Upper lobe of left lung (tissue), 4 donors: ENCODE results near the gene HS3ST5.

Source experiments
- CTCF ChIP-seq, 6 experiments: fragments of 450-650 bp in 4 of 6; fragments of 200-600 bp in 2 of 6; sonication (generic) in 2 of 6; IDR thresholded peaks; one replicate each; pipeline ENCODE4 v1.5.1; 2016 to 2019; ENCODE audit warnings: antibody characterized with exemption in 6 of 6
- EP300 ChIP-seq, 4 donors: sonication (generic); formaldehyde crosslinking; IDR thresholded peaks; one replicate each; pipeline ENCODE4 v1.5.1; 2017; ENCODE audit warnings: antibody characterized with exemption in 4 of 4, control low read depth in 2 of 4
- POLR2A ChIP-seq, 4 donors: fragments of 450-650 bp; IDR thresholded peaks; one replicate each; pipeline ENCODE4 v1.5.1; 2016 to 2017; ENCODE audit warnings: antibody characterized with exemption in 4 of 4, mild to moderate bottlenecking in 2 of 4
- POLR2AphosphoS5 ChIP-seq, 2 donors: sonication (generic); formaldehyde crosslinking; IDR thresholded peaks; one replicate each; pipeline ENCODE4 v1.5.1; 2017; ENCODE audit warnings: antibody characterized with exemption in 2 of 2

GRCh38 chr6:114228675-114229074, 114.1 kb downstream of the HS3ST5 start:
- TF ChIP-seq POLR2AphosphoS5 (IDR thresholded peaks at IDR 0.05) (no peak), CTCF (IDR thresholded peaks at IDR 0.05) (no peak), POLR2A (IDR thresholded peaks at IDR 0.05) (no peak), EP300 (IDR thresholded peaks at IDR 0.05) (no peak)
